OCI-LY3 (cell line): ENCODE measurements around the gene FGF2.
A peak's percentile ranks its signal among the peaks of the same experiment; 100 is the strongest.

ENCODE experiments used
- H2AFZ ChIP-seq: fragments of 200-600, 300-600 bp; shearing (Covaris generic); 2 replicates; pipeline ENCODE4 v1.6.0; 2014; ENCODE audit warnings: antibody characterized with exemption, low read depth, low read length
- H3K27ac ChIP-seq: fragments of 200-600, 300-600 bp; sonication (generic); 2 replicates; pipeline ENCODE4 v1.5.1; 2014; ENCODE audit warnings: mild to moderate bottlenecking, low read length, moderate library complexity, mixed read lengths
- H3K27me3 ChIP-seq: fragments of 200-600, 300-600 bp; sonication (generic); 2 replicates; pipeline ENCODE4 v1.6.1; 2014; ENCODE audit warnings: low read depth, low read length, mixed read lengths
- H3K36me3 ChIP-seq: fragments of 200-600, 300-600 bp; sonication (generic); replicated peaks from 2 replicates; pipeline ENCODE3; 2014; ENCODE audit warnings: low read depth, low read length, mixed read lengths
- H3K4me1 ChIP-seq: fragments of 300-600, 200-600 bp; sonication (generic); 2 replicates; pipeline ENCODE4 v1.6.1; 2014; ENCODE audit warnings: low read length, mixed read lengths
- H3K4me2 ChIP-seq: fragments of 200-600, 300-600 bp; sonication (generic); 2 replicates; pipeline ENCODE4 v1.6.1; 2014; ENCODE audit warnings: low read length, mixed read lengths
- H3K4me3 ChIP-seq: fragments of 300-600, 200-600 bp; sonication (generic); 2 replicates; pipeline ENCODE4 v1.5.1; 2014; ENCODE audit warnings: antibody characterized with exemption, mild to moderate bottlenecking, low read length, moderate library complexity
- H3K79me2 ChIP-seq: fragments of 300-600, 200-600 bp; shearing (Covaris generic); 2 replicates; pipeline ENCODE4 v1.6.1; 2014; ENCODE audit warnings: mild to moderate bottlenecking, low read length, mixed read lengths
- H3K9ac ChIP-seq: fragments of 300-600, 200-600 bp; shearing (Covaris generic); 2 replicates; pipeline ENCODE4 v1.6.0; 2014; ENCODE audit warnings: mild to moderate bottlenecking, low read length, moderate library complexity
- H3K9me3 ChIP-seq: fragments of 200-600, 300-600 bp; shearing (Covaris generic); 2 replicates; pipeline ENCODE4 v1.6.1; 2014; ENCODE audit warnings: low read length, mixed read lengths; ENCODE audit not compliant: insufficient read depth
- H4K20me1 ChIP-seq: fragments of 200-600, 300-600 bp; sonication (generic); 2 replicates; pipeline ENCODE4 v1.6.1; 2016; ENCODE audit warnings: low read length, mixed read lengths; ENCODE audit not compliant: insufficient read depth
- CTCF ChIP-seq: fragments of 200-600, 300-600 bp; sonication (generic); IDR thresholded peaks from 2 replicates; pipeline ENCODE4 v1.5.1; 2014; ENCODE audit warnings: antibody characterized with exemption, low read length, low read depth
- EZH2phosphoT487 ChIP-seq: fragments of 200-600 bp; shearing (Covaris generic); IDR thresholded peaks from 2 replicates; pipeline ENCODE4 v1.6.1; 2018; ENCODE audit warnings: antibody characterized with exemption, mixed run types, low read depth

FGF2 gene

GRCh38 chr4:122797405-122798094, 29.1 kb upstream of the FGF2 start:
- Histone ChIP-seq H4K20me1 (no peaks in the 10 kb centered on the region), H3K27ac (no peak overlapping the region), H3K4me3 (no peak overlapping the region), H3K36me3 (no peaks in the 10 kb centered on the region), H3K79me2 (no peaks in the 10 kb centered on the region), H3K9me3 (no peaks in the 10 kb centered on the region), H2AFZ (no peak overlapping the region), H3K4me2 (peak overlapping the region; percentile 5), H3K9ac (no peak overlapping the region), H3K27me3 (no peaks in the 10 kb centered on the region), H3K4me1 (peaks cover 11% of the 10 kb centered on the region)
- TF ChIP-seq CTCF (no peak), EZH2phosphoT487 (no peak)

GRCh38 chr4:122798101-122798500, 28.5 kb upstream of the FGF2 start:
- TF ChIP-seq EZH2phosphoT487 (no peak), CTCF (no peak)

GRCh38 chr4:122798917-122799316, 27.7 kb upstream of the FGF2 start:
- Histone ChIP-seq H2AFZ (no peak overlapping the region), H3K36me3 (no peaks in the 10 kb centered on the region), H3K9ac (no peak overlapping the region), H3K79me2 (no peaks in the 10 kb centered on the region), H3K4me2 (no peak overlapping the region), H3K27me3 (no peaks in the 10 kb centered on the region), H3K9me3 (no peaks in the 10 kb centered on the region), H3K27ac (no peak overlapping the region), H3K4me3 (no peak overlapping the region), H3K4me1 (peaks cover 11% of the 10 kb centered on the region), H4K20me1 (no peaks in the 10 kb centered on the region)
- no peak for TF ChIP-seq CTCF
- no peak for TF ChIP-seq EZH2phosphoT487

More at GRCh38 chr4:122798101-122798500, 28.5 kb upstream of the FGF2 start:
- Histone ChIP-seq H4K20me1 (no peaks in the 10 kb centered on the region), H3K4me2 (peak overlapping the region; percentile 5), H3K9me3 (no peaks in the 10 kb centered on the region), H3K79me2 (no peaks in the 10 kb centered on the region), H3K4me3 (no peak overlapping the region), H3K36me3 (no peaks in the 10 kb centered on the region), H2AFZ (no peak overlapping the region), H3K9ac (no peak overlapping the region), H3K27me3 (no peaks in the 10 kb centered on the region), H3K4me1 (peaks cover 11% of the 10 kb centered on the region), H3K27ac (no peak overlapping the region)

- Histone ChIP-seq H3K79me2 (no peaks in the 10 kb centered on the region), H4K20me1 (no peaks in the 10 kb centered on the region), H3K27ac (no peak overlapping the region), H3K4me3 (no peak overlapping the region), H3K27me3 (no peaks in the 10 kb centered on the region), H3K36me3 (no peaks in the 10 kb centered on the region), H3K4me2 (no peak overlapping the region), H3K9me3 (no peaks in the 10 kb centered on the region), H3K9ac (no peak overlapping the region), H2AFZ (no peak overlapping the region; the same call in 1 of the 2 replicates), H3K4me1 (no peaks in the 10 kb centered on the region)
- TF ChIP-seq CTCF = no peak
- no peak for TF ChIP-seq EZH2phosphoT487
Observed at GRCh38 chr4:122803788-122804208, 22.8 kb upstream of the FGF2 start.
